ENCODE results near the gene ZNF750. TPM values are rescaled to one million over a fixed set of nuclear protein-coding genes. Genes with fewer than 3 reads are reported as not detected.

Gene ZNF750
- total and polyA plus RNA-seq, 10 of the 15 experiments (the other 5 are each of a cell fraction or from before 2014, with no cell fraction given) = 0.06 TPM; not detected in 9

DNA sequence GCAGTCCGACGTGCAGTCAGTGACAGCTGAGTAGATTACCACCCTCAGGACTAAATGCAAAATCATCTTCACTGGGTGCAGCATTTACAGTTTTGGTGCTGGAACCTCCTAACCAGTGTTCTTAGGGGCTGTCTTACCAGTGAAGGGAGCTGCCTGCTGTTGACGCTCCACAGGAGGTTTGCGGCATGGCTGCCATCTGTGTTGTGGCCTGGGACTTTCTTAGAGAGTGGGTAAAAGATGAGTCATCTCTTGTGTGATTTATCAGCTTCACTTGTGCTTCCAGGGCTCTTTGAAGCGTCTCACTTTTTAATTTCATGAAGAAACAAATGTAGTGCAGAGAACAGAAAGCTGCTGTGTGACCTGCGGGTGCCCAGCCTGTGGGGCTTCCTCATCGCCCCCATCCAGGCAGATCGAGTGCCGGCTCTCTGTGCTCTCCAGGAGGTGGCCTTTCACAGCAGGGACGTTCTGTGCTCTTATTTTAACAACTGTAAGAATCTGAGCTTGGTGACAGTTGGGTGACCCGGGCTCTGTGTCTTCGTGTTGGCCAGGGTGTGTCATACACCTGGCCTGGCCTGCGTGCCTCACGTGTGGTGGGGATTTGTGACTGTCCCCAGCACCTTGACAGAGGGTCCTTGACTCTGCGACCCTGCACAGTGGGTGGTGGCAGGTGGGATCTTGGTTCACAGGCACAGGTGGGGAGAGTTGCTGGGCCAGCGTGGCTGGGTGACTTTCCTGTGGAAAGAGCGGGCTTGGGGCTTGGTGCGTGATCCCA lies 24.3 kb upstream of the ZNF750 start:
- DNase-seq (ENCODE audit: low read depth, low spot score) = peak; percentile 97
- Histone ChIP-seq H3K36me3 (ENCODE audit: control insufficient read depth in 2 of 2, insufficient read depth in 2 of 2, low read length in 1 of 2) (peaks cover 0 to 4% of the 10 kb centered on the region in 2 experiments; a peak in 2 of 4 replicates), H3K4me2 (ENCODE audit: control insufficient read depth, insufficient read depth) (peak overlapping the region; percentile 93), H3K27ac (ENCODE audit: control insufficient read depth, insufficient read depth) (peak overlapping the region; percentile 98), H3K27me3 (replicated peaks in 1 of 2; ENCODE audit: control insufficient read depth in 2 of 2, insufficient read depth in 2 of 2, low read length in 1 of 2) (no peaks in the 10 kb centered on the region), H4K20me1 (ENCODE audit: control insufficient read depth, insufficient read depth) (no peaks in the 10 kb centered on the region), H3K4me3 (peak overlapping the region; percentile 31; the same call in 1 of the 2 replicates), H3K79me2 (ENCODE audit: control insufficient read depth, insufficient read depth, low read length) (peaks cover 66% of the 10 kb centered on the region), H3K4me1 (ENCODE audit: control insufficient read depth, insufficient read depth, low read length) (peaks cover 75% of the 10 kb centered on the region), H3K9ac (ENCODE audit: control insufficient read depth, insufficient read depth, low read length) (peak overlapping the region; percentile 89), H2AFZ (ENCODE audit: control insufficient read depth, low read depth, low read length) (peak overlapping the region; percentile 45), H3K9me3 (replicated peaks; ENCODE audit: control insufficient read depth, insufficient read depth, low read length) (no peaks in the 10 kb centered on the region)
- ChIA-PET SMC1A (ENCODE audit: uncharacterized antibody, unreplicated experiment) (interaction anchor here (0.6 to 2.5 kb wide), 13 partner anchors 9 to 336 kb away, joined by 3 to 14 read pairs (median 5); no protein-coding TSS in a partner anchor), CTCF (interaction anchor here (0.6 to 2.1 kb wide), 12 partner anchors 11 to 342 kb away, joined by 3 to 20 read pairs (median 4); no protein-coding TSS in a partner anchor), RAD21 (ENCODE audit: unreplicated experiment) (interaction anchor here (0.8 to 2.7 kb wide), 10 partner anchors 11 to 357 kb away, joined by 3 to 17 read pairs (median 4); no protein-coding TSS in a partner anchor), POLR2A (interaction anchor here (1.0 to 3.3 kb wide), 3 partner anchors 9 to 11 kb away, joined by 3 to 9 read pairs (median 6); no protein-coding TSS in a partner anchor)
- ATAC-seq = peak; percentile 84
- intact Hi-C loops (cut with micrococcal nuclease; ENCODE audit: unreplicated experiment) = loop anchor here (2.0 to 10.0 kb wide), 2 partner anchors 51 to 79 kb away; no protein-coding TSS in a partner anchor
- in situ Hi-C loops (cut with MboI) = no loop called here
- WGBS (ENCODE audit: insufficient coverage, insufficient replicate concordance, low lambda C conversion rate, missing lambda C conversion rate) = under 1% methylated on average over 18 of the region's 18 CpGs
- peak; percentile 97 for FAIRE-seq
- no TSS peak for BruUV-seq (replicated peaks)
- TF ChIP-seq MEF2A (IDR thresholded peaks at IDR 0.05; ENCODE audit: insufficient read depth, low read depth, low read length) (0 out of 2 replicates have a peak, but pooled peaks have one; percentile 58), ZBED1 (IDR thresholded peaks at IDR 0.05; ENCODE audit: borderline replicate concordance) (peak; percentile 64; the same call in 1 of the 2 replicates), CBFB (IDR thresholded peaks at IDR 0.05; ENCODE audit: low read depth) (peak; percentile 88), RELA (IDR thresholded peaks at IDR 0.05; ENCODE audit: borderline replicate concordance, partially characterized antibody) (peak; percentile 60), IKZF1 (conservative IDR thresholded peaks at IDR 0.05) (peak; percentile 76), CEBPZ (IDR thresholded peaks at IDR 0.05; ENCODE audit: low read depth, low read length) (no peak), NFIC (IDR thresholded peaks at IDR 0.05; ENCODE audit: low read depth, low read length) (peak; percentile 85; the same call in 1 of the 2 replicates), STAT1 (conservative IDR thresholded peaks at IDR 0.05) (no peak; the same call in 1 of the 2 replicates), ZNF24 (IDR thresholded peaks at IDR 0.05) (peak; percentile 54), EP300 (IDR thresholded peaks at IDR 0.05; ENCODE audit: borderline replicate concordance in 1 of 2, control insufficient read depth in 1 of 2, low read depth in 2 of 2, low read length in 2 of 2) (peak; percentile 82 to 91), BCL11A (IDR thresholded peaks at IDR 0.05; ENCODE audit: low read depth, low read length) (peak; percentile 79), YY1 (IDR thresholded peaks at IDR 0.05; ENCODE audit: low read depth, low read length) (peak; percentile 91), JUNB (IDR thresholded peaks at IDR 0.05) (peak; percentile 91), NRF1 (conservative IDR thresholded peaks at IDR 0.05; ENCODE audit: low read depth, low read length) (no peak), SMARCA5 (IDR thresholded peaks at IDR 0.05) (peak; percentile 60), SMC3 (IDR thresholded peaks at IDR 0.05; ENCODE audit: borderline replicate concordance, low read length) (peak; percentile 13; the same call in 1 of the 2 replicates), NBN (IDR thresholded peaks at IDR 0.05) (peak; percentile 89; the same call in 1 of the 2 replicates)
- TF ChIP-seq, protein P1, sequence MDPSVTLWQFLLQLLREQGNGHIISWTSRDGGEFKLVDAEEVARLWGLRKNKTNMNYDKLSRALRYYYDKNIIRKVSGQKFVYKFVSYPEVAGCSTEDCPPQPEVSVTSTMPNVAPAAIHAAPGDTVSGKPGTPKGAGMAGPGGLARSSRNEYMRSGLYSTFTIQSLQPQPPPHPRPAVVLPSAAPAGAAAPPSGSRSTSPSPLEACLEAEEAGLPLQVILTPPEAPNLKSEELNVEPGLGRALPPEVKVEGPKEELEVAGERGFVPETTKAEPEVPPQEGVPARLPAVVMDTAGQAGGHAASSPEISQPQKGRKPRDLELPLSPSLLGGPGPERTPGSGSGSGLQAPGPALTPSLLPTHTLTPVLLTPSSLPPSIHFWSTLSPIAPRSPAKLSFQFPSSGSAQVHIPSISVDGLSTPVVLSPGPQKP (IDR thresholded peaks at IDR 0.05; ENCODE audit: low read depth, low read length) = no peak
